ENCODE data around the gene RHEB.

Gene RHEB

GRCh38 chr7:151447312-151447711, 72.4 kb downstream of the RHEB start:
- no peak for DNase-seq

GRCh38 chr7:151446412-151446811, 73.3 kb downstream of the RHEB start:
- DNase-seq = no peak

- DNase-seq = no peak
Measured at GRCh38 chr7:151444632-151445031, 75.1 kb downstream of the RHEB start.

GRCh38 chr7:151442776-151443496, 76.8 kb downstream of the RHEB start:
- DNase-seq = no peak

- DNase-seq = no peak
Measured at GRCh38 chr7:151440799-151441445, 78.8 kb downstream of the RHEB start.

GRCh38 chr7:151439855-151440798, 79.6 kb downstream of the RHEB start, which contains the start of gene CRYGN:
TSS of gene CRYGN (minus strand) at chr7:151440141. CDS start at chr7:151439917, 224 bp downstream.
- no peak for DNase-seq

GRCh38 chr7:151438864-151439601, 80.7 kb downstream of the RHEB start:
- DNase-seq = no peak

- DNase-seq = no peak
Measured at GRCh38 chr7:151437866-151438516, 81.7 kb downstream of the RHEB start.

GRCh38 chr7:151437159-151437553, 82.5 kb downstream of the RHEB start:
- DNase-seq = no peak

GRCh38 chr7:151436446-151437158, 83.1 kb downstream of the RHEB start:
- no peak for DNase-seq

- DNase-seq = no peak
Measured at GRCh38 chr7:151435971-151436370, 83.7 kb downstream of the RHEB start.

- no peak for DNase-seq
Measured at GRCh38 chr7:151435103-151435916, 84.4 kb downstream of the RHEB start.

- DNase-seq = no peak
Measured at GRCh38 chr7:151434549-151434948, 85.1 kb downstream of the RHEB start.

- no peak for DNase-seq
Measured at GRCh38 chr7:151433721-151434400, 85.8 kb downstream of the RHEB start.

GRCh38 chr7:151432658-151433521, 86.8 kb downstream of the RHEB start:
- peak; percentile 53 for DNase-seq

GRCh38 chr7:151431768-151432311, 87.9 kb downstream of the RHEB start:
- DNase-seq = no peak

- DNase-seq = no peak
Measured at GRCh38 chr7:151431281-151431767, 88.4 kb downstream of the RHEB start.
